ENCODE results near the gene HECTD3. TPM values are rescaled to one million over a fixed set of nuclear protein-coding genes. Genes with fewer than 3 reads are reported as not detected.

HECTD3 gene
- total RNA-seq (2021; ENCODE audit: unreplicated experiment) (25.5 TPM), Bru-seq, nascent RNA (percentile 53 among the genes with signal in this experiment), BruChase-seq, experiment 1, labeled RNA remaining after a 6-hour chase (percentile 75 among the genes with signal in this experiment), BruChase-seq, experiment 2, labeled RNA remaining after a 2-hour chase (percentile 69 among the genes with signal in this experiment)
- polyA plus RNA-seq (2012) = 20.7 and 20.9 TPM in 2 replicates
- long read RNA-seq, transcript HECTD3-202 (21 exons, 3,610 nt) = major isoform, 29 of 48 reads
- long read RNA-seq, partial matches to known transcripts = 14 of 48 reads
- long read RNA-seq, other reads (novel, unspliced or antisense) = 4 of 48 reads

GRCh38 chr1:45010855-45011811 lies at the start of gene HECTD3:
HECTD3 (minus strand) TSS chr1:45011324; CDS start chr1:45011257, 67 bp downstream.
- intact Hi-C loops (cut with micrococcal nuclease) = loop anchor here (2.0 to 10.0 kb wide), 5 partner anchors 174 to 894 kb away; partner anchors contain the start of genes MUTYH, RNU5D-1 and TOE1
- Histone ChIP-seq H3K9ac (ENCODE audit: low read length) (peak within 1 kb of the TSS; percentile 75), H3K4me2 (ENCODE audit: low read length) (peak within 1 kb of the TSS; percentile 80), H3K9me2 (ENCODE audit: insufficient read depth) (no peaks in the 10 kb centered on the region), H3K27me3 (ENCODE audit: insufficient read depth, low read length) (no peaks in the 10 kb centered on the region), H3K9me3 (ENCODE audit: control insufficient read depth in 1 of 2, insufficient read depth in 1 of 2, low read depth in 1 of 2, low read length in 2 of 2) (no peaks in the 10 kb centered on the region), H2AFZ (ENCODE audit: low read depth, low read length, poor library complexity, severe bottlenecking) (peak within 1 kb of the TSS; percentile 76), H3K4me1 (ENCODE audit: control insufficient read depth in 1 of 2, insufficient read depth in 2 of 2, low read length in 2 of 2) (peaks cover 9 to 28% of the 10 kb centered on the region in 2 experiments; a peak in 3 of 4 replicates), H3K79me2 (ENCODE audit: insufficient read depth, low read length) (peaks cover 12% of the 10 kb centered on the region; the same call in 1 of the 2 replicates), H4K20me1 (ENCODE audit: insufficient read depth) (no peaks in the 10 kb centered on the region), H3K27ac (ENCODE audit: low read depth, low read length) (peak within 1 kb of the TSS; percentile 65), H3K36me3 (ENCODE audit: control insufficient read depth in 1 of 2, insufficient read depth in 2 of 2, low read length in 2 of 2) (peaks cover 6 to 10% of the 10 kb centered on the region in 2 experiments; a peak in 2 of 4 replicates), H3K4me3 (replicated peaks in 1 of 2; ENCODE audit: low read depth in 1 of 2, low read length in 2 of 2) (peak within 1 kb of the TSS; percentile 74 to 75)
- ChIA-PET CTCF (interaction anchor here (0.6 to 11.9 kb wide), 10 partner anchors 19 to 1019 kb away, joined by 3 to 214 read pairs (median 5); partner anchors contain the start of genes PLK3 and TESK2), RAD21 (ENCODE audit: low non-redundant PET in 1 of 2, low total read pairs in 2 of 2, uncharacterized antibody in 2 of 2, unreplicated experiment in 2 of 2) (interaction anchor here (0.6 to 2.5 kb wide), 10 partner anchors 25 to 329 kb away, joined by 3 to 9 read pairs (median 4); partner anchors contain the start of genes EIF2B3 (in 1 of the 2), MUTYH (in 1 of the 2) and TOE1 (in 1 of the 2)), POLR2A (interaction anchor here (0.6 to 5.4 kb wide), 21 partner anchors 8 to 811 kb away, joined by 3 to 35 read pairs (median 5); partner anchors contain the start of genes CCDC163, DYNLT4, EIF2B3 and MMACHC)
- peak; percentile 82 for ATAC-seq
- BruUV-seq (replicated peaks) = no TSS peak
- DNase-seq (ENCODE audit: low read depth, low spot score) = peak; percentile 60
- TF ChIP-seq ZNF274 (IDR thresholded peaks at IDR 0.05; ENCODE audit: low read depth, low read length) = no peak
- no peak for TF ChIP-seq ELF1 (IDR thresholded peaks at IDR 0.05; ENCODE audit: borderline replicate concordance, low read depth)
- TF ChIP-seq EZH2 (IDR thresholded peaks at IDR 0.05) = no peak
- no peak for TF ChIP-seq JUND (IDR thresholded peaks at IDR 0.05)
- no peak for TF ChIP-seq ZBTB33 (IDR thresholded peaks at IDR 0.05; ENCODE audit: extremely low read depth, insufficient replicate concordance, low read length)
- peak; percentile 78 for TF ChIP-seq POLR2AphosphoS5 (IDR thresholded peaks at IDR 0.05; ENCODE audit: low read depth, low read length)
- no peak for TF ChIP-seq SRF (IDR thresholded peaks at IDR 0.05; ENCODE audit: low read depth)
- TF ChIP-seq EGR1 (IDR thresholded peaks at IDR 0.05; ENCODE audit: low read depth) = no peak
- TF ChIP-seq MAX (IDR thresholded peaks at IDR 0.05) = peak; percentile 43; the same call in 1 of the 2 replicates
- no peak for TF ChIP-seq CBX3 (IDR thresholded peaks at IDR 0.05; ENCODE audit: low read depth)
- peak; percentile 27 for TF ChIP-seq POLR2A (IDR thresholded peaks at IDR 0.05; ENCODE audit: borderline replicate concordance, extremely low read depth, insufficient read depth, insufficient read length)
- TF ChIP-seq, protein P1, sequence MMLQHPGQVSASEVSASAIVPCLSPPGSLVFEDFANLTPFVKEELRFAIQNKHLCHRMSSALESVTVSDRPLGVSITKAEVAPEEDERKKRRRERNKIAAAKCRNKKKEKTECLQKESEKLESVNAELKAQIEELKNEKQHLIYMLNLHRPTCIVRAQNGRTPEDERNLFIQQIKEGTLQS (IDR thresholded peaks at IDR 0.05) = no peak
- peak; percentile 29 for TF ChIP-seq TCF7L2 (IDR thresholded peaks at IDR 0.05; ENCODE audit: borderline replicate concordance, extremely low read depth, insufficient read depth, insufficient read length)
- no peak for TF ChIP-seq CTCF (IDR thresholded peaks at IDR 0.05 in 2 of 3, conservative IDR thresholded peaks at IDR 0.05 in 1 of 3; ENCODE audit: borderline replicate concordance in 1 of 3, insufficient read depth in 1 of 3, low read depth in 2 of 3, low read length in 2 of 3)
- TF ChIP-seq RAD21 (IDR thresholded peaks at IDR 0.05; ENCODE audit: low read depth) = 0 out of 2 replicates have a peak, but pooled peaks have one; percentile 5

All from HCT116 (cell line).